ENCODE data around the gene TMEM185B.

TMEM185B gene

GRCh38 chr2:120210270-120210693 lies 12.9 kb downstream of the TMEM185B start:
- Mint-ChIP-seq H3K27me3 (ENCODE audit: low read depth, poor library complexity) (peaks cover 9% of the 10 kb centered on the region), H3K4me3 (no peak overlapping the region), H3K36me3 (ENCODE audit: low read depth) (no peaks in the 10 kb centered on the region), H3K9me3 (no peaks in the 10 kb centered on the region), H3K4me1 (peaks cover 22% of the 10 kb centered on the region), H3K27ac (no peak overlapping the region)
- DNase-seq, result no peak
- no peak for TF ChIP-seq CTCF (IDR thresholded peaks at IDR 0.05)

GRCh38 chr2:120209427-120210269 lies 13.6 kb downstream of the TMEM185B start:
- H3K27me3 Mint-ChIP-seq (ENCODE audit: low read depth, poor library complexity), result peaks cover 9% of the 10 kb centered on the region
- H3K36me3 Mint-ChIP-seq (ENCODE audit: low read depth), result no peaks in the 10 kb centered on the region
- H3K4me1 Mint-ChIP-seq, result peaks cover 22% of the 10 kb centered on the region
- peak overlapping the region; percentile 27 for H3K27ac Mint-ChIP-seq
- no peak overlapping the region for H3K4me3 Mint-ChIP-seq
- H3K9me3 Mint-ChIP-seq, result no peaks in the 10 kb centered on the region
- TF ChIP-seq CTCF (IDR thresholded peaks at IDR 0.05), result no peak
- DNase-seq, result no peak

GRCh38 chr2:120208381-120209353 lies 14.5 kb downstream of the TMEM185B start:
- H3K27ac Mint-ChIP-seq, result no peak overlapping the region
- no peak for TF ChIP-seq CTCF (IDR thresholded peaks at IDR 0.05)
- peaks cover 22% of the 10 kb centered on the region for H3K4me1 Mint-ChIP-seq
- H3K4me3 Mint-ChIP-seq, result no peak overlapping the region
- peaks cover 12% of the 10 kb centered on the region for H3K27me3 Mint-ChIP-seq (ENCODE audit: low read depth, poor library complexity)
- no peak for DNase-seq
- no peaks in the 10 kb centered on the region for H3K36me3 Mint-ChIP-seq (ENCODE audit: low read depth)
- H3K9me3 Mint-ChIP-seq, result no peaks in the 10 kb centered on the region

GRCh38 chr2:120206022-120206581 lies 17.1 kb downstream of the TMEM185B start:
- Mint-ChIP-seq H3K9me3 (no peaks in the 10 kb centered on the region), H3K4me1 (peaks cover 37% of the 10 kb centered on the region), H3K36me3 (ENCODE audit: low read depth) (no peaks in the 10 kb centered on the region), H3K27me3 (ENCODE audit: low read depth, poor library complexity) (peaks cover 15% of the 10 kb centered on the region), H3K4me3 (no peak overlapping the region), H3K27ac (no peak overlapping the region)
- DNase-seq, result peak; percentile 62
- peak; percentile 44 for TF ChIP-seq CTCF (IDR thresholded peaks at IDR 0.05)

- DNase-seq, result no peak
- Mint-ChIP-seq H3K4me3 (no peak overlapping the region), H3K27ac (no peak overlapping the region), H3K4me1 (peaks cover 31% of the 10 kb centered on the region), H3K9me3 (peaks cover 2% of the 10 kb centered on the region), H3K36me3 (ENCODE audit: low read depth) (no peaks in the 10 kb centered on the region), H3K27me3 (ENCODE audit: low read depth, poor library complexity) (peaks cover 15% of the 10 kb centered on the region)
- no peak for TF ChIP-seq CTCF (IDR thresholded peaks at IDR 0.05)
Measured at GRCh38 chr2:120204945-120205670, 18.1 kb downstream of the TMEM185B start.
